GM18508 (cell line): Measurements from ENCODE around the gene WSB2.
"Not testable (repeated sequence)": the region's sequence is repeated elsewhere in the genome, so short reads cannot be mapped to it uniquely, and the experiment has no call there.

Experiments
- ATAC-seq: cut with Tn5 transposase; IDR thresholded peaks from one replicate; pipeline ENCODE4 v1.9.1; 2021; ENCODE audit warnings: moderate number of reproducible peaks; ENCODE audit not compliant: insufficient read depth, unreplicated experiment

Gene WSB2

GRCh38 chr12:118061011-118061872 is at the start of gene WSB2:
TSS of gene WSB2 (minus strand) at chr12:118061179. CDS start at chr12:118061048, 131 bp downstream.
- no peak for ATAC-seq

- ATAC-seq, result no peak
Measured at GRCh38 chr12:118109088-118109487, 48.1 kb upstream of the WSB2 start.

GRCh38 chr12:118107694-118108093 is 46.7 kb upstream of the WSB2 start:
- ATAC-seq, result no peak

DNA sequence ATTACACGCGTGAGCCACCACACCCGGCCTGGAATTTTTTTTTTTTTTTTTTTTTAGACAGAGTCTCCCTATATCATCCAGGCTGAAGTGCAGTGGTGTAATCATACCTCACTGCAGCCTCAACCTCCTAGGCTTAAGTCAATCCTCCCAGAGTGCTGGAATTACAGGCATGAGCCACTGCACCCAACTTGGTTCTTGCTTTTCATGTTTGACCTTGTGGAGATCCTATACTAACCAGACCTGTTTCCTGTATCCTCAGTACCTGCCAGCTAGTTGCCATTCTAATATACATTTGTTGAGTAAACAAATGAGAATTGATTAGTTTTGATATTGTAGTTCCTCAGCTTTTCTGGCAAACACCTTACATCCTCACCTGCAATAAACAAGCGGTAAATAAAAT is 46.0 kb upstream of the WSB2 start:
- ATAC-seq, result no peak

- ATAC-seq, result no peak
Measured at GRCh38 chr12:118103601-118104382, 42.8 kb upstream of the WSB2 start, which contains the start of gene VSIG10. TSS of gene VSIG10 (minus strand) at chr12:118104011. CDS start at chr12:118103671, 340 bp downstream.

DNA sequence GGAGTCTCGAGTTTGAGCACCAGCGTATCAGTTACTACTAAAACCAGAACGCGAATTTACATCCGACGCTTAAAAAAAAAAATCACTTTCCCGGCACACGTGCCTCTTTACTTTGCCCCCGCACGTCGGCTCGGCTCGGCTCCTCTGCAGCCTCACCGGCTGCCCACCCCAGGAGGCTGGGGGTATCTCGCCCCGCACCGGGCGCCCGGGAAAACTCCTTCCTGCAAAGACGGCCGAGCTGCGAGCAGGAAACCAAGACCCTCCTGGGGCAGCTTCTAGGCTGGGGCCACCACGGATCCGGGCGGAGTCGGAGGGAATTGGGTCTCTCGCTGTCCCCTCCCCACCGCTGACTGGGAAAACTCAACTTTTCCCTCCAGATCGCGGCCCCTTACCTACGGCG is 42.2 kb upstream of the WSB2 start:
- ATAC-seq, result no peak

GRCh38 chr12:118102609-118103008 is 41.6 kb upstream of the WSB2 start:
- no peak for ATAC-seq

DNA sequence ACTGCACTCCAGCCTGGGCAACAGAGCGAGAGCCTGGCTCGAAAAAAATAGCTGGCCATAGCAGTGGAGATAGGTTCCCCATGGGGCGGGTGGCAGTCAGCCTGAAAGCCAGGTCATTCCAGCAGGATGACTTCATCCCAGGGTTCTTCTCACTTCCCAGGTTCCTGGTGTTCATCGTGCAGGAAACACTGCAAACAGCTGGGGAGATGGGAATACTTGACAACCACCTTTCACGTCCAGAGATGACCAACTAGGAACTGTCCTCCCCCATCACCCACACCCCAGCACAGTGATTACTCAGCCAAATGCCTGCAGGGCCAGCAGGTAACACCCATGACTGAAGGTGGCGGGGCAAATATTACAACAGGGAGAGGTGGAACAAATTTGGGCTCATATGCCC is 41.1 kb upstream of the WSB2 start:
- no peak for ATAC-seq

DNA sequence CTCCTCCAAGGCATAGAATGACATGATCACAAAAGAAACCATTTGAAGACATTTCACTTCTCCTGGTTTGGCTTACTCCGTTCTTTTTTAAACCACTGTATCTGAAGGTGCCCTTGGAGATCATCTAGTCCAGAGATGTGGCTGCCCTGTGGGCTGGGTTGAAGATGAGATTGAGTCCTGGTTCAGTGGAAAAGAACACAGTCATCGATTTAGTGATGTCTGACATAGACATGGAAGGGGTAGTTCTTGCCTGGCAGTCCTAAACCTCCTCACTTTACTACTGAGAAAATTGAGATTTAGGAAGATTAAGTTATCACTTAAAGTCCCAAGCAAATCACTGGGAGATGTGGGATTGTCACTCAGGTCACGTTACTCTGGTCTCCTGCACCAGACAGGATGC is 40.1 kb upstream of the WSB2 start:
- ATAC-seq, result no peak

DNA sequence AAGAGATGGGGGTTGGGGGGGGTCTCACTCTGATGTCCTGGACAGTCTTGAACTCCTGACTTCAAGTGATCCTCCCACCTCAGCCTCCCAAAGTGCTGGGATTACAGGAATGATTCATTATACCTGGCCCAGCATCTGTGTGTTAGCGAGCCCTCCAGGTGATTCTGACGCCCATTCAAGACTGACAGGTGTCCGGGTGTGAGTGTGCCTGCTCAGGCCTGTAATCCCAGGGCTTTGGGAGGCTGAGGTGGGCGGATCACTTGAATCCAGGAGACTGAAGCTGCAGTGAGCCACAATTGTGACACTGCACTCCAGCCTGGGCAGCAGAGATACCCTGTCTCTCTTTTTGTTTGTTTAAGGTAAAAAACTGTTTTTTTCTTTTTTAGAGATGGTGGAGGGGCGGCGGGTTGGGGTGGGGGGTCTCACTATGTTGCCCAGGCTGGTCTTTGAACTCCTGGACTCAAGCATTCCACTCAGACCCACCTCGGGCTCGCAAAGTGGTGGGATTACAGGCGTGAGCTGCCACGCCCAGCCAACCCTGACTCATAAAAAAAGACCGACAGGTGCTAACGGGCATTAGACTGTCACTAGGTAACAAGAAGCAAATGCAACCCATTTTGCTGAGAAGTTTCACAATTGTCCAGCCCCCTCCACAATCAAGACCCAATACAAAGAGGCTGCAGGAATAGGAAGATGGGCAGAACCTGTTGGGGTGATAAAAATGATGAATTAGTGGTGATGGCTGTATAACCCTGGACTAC is 38.1 kb upstream of the WSB2 start:
- ATAC-seq, result no peak

GRCh38 chr12:118098401-118098800 is 37.4 kb upstream of the WSB2 start:
- no peak for ATAC-seq

DNA sequence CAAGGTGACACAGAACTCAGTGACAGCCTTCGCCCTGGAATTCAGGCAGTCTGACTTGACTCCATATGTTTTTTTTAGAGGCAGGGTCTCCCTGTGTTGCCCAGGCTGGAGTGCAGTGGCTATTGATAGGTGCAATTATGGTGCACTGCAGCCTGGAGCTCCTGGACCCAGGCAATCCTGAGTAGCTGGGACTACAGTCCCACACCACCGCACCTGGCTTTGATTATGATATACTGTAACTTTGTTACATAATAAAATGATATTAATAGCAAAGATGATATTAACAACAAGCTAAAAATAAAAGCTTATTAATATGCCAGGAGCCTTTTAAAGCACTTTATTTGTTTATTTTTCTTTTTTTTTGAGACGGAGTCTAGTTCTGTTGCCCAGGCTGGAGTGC is 33.1 kb upstream of the WSB2 start:
- no peak for ATAC-seq

DNA sequence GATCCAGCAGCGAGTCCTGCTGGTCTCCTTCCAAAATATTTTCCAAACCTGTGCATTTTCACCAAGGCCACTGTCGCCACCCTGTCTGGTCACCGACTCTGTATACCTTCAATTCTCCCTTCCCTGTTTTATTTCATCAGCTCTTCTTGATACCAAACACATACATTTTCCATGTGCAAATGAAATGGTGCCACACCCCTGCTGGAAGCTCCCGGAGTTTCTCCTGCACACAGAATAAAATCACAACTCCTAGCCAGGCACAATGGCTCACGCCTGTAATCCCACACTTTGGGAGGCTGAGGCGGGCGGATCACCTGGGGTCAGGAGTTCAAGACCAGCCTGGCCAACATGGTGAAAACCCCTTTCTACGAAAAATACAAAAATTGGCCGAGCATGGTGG is 28.8 kb upstream of the WSB2 start:
- ATAC-seq, result no peak

GRCh38 chr12:118082161-118082560 is 21.2 kb upstream of the WSB2 start:
- no peak for ATAC-seq

DNA sequence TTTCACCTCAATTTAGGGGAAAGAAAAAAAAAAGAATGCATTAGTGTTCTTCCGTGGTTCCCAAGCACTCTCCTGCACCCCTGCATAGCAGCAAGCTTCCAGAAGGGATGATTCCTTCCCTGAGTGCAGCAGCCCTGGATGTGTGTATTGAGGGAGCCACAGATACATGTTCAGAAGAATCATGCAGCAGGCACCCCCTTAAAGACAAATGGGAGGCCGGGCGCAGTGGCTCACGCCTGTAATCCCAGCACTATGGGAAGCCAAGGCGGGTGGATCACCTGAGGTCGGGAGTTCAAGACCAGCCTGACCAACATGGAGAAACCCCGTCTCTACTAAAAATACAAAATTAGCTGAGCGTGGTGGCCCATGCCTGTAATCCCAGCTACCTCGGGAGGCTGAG is 20.5 kb upstream of the WSB2 start:
- ATAC-seq, result not testable (repeated sequence)

- ATAC-seq, result no peak
Measured at GRCh38 chr12:118073768-118074167, 12.8 kb upstream of the WSB2 start.

DNA sequence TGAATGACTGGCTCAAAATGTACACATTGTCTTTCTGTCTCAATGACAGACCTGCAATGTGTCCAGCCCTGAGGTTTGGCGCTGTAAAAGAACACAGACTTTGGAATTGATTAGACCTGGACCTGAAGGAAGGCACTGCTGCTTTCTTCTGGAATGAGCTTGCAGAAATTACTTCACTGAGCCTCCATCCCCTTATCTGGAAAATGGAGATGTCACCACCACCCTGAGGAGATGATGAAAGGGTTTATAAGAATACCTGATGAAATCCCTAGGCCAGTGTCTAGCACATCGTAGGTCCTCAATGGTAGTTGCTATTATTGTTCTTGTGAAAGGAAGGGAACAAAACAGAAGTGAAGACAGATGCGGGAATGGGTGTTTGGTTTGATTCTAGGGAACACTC is 9.7 kb upstream of the WSB2 start:
- no peak for ATAC-seq

- no peak for ATAC-seq
Measured at GRCh38 chr12:118068445-118068844, 7.5 kb upstream of the WSB2 start.

DNA sequence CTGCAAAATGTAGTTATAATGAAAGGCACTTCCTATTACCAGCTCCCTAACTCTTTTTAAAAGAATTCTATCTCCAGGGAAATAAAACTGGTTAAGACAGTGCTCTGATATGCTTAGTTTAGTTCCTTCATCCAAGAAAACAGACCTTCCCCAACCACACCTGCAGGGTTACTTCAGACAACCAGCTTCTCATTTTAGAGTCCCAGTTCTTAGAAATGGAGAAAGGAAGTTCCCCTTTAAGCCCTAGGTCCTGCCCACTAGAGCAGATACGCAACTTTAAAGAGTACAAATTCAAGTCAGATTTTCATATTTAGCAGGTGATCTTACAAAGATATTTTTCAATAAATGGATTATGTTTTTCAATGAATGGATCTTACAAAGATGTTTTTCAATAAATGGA is 4.4 kb upstream of the WSB2 start:
- no peak for ATAC-seq

DNA sequence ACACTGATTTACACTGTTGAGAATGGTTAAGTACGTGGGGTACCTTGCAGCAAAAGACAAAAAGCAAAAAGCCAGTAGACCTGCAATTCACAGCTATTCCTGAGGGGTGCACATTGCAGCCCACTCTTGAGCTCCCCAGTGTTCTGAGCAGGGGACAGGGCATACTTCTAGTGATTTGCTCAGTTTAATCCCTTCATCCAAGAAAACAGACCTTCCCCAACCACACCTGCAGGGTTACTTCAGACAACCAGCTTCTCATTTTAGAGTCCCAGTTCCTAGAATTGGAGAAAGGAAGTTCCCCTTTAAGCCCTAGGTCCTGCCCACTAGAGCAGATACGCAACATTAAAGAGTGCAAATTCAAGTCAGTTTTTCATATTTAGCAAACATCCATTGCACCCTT is 3.6 kb upstream of the WSB2 start:
- peak; percentile 61 for ATAC-seq
